ENCODE measurements around the gene SORCS3. TPM values are rescaled to one million over a fixed set of nuclear protein-coding genes. Genes with fewer than 3 reads are reported as not detected.

Gene SORCS3
- total RNA-seq, 2 donors from 2014 or later, result 4.3 TPM; not detected in 1

DNA sequence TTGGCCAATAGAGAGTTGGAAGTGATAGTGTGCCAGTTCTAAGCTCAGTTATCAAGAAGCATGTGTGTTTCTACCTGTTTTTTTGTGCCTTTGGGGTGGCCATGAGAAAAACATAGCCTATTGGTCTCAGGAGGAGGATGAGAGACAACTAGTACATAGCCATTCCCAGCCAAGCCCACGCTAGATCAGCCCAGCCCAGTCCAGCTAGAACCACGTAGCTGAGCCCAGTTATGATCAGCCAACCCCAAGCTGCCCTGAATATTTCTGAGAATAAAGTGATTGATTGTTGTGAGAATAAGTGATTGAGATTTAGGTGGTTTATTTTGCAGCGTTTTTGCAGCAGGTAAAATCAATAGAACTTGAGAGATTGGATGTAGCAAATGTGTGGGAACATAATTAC is 15.9 kb downstream of the SORCS3 start:
- Histone ChIP-seq H3K9me3 (no peaks in the 10 kb centered on the region), H3K27me3 (replicated peaks; ENCODE audit: insufficient read depth) (no peaks in the 10 kb centered on the region), H3K4me3 (no peak overlapping the region), H3K36me3 (no peaks in the 10 kb centered on the region), H3K27ac (no peak overlapping the region), H3K4me1 (replicated peaks) (no peaks in the 10 kb centered on the region)
- intact Hi-C loops (cut with DNase I), result no loop called here
- TF ChIP-seq POLR2AphosphoS5 (IDR thresholded peaks at IDR 0.05), result no peak
- no peak for DNase-seq (ENCODE audit: low spot score)
- 80% methylated on average over 3 of the region's 3 CpGs for WGBS

DNA sequence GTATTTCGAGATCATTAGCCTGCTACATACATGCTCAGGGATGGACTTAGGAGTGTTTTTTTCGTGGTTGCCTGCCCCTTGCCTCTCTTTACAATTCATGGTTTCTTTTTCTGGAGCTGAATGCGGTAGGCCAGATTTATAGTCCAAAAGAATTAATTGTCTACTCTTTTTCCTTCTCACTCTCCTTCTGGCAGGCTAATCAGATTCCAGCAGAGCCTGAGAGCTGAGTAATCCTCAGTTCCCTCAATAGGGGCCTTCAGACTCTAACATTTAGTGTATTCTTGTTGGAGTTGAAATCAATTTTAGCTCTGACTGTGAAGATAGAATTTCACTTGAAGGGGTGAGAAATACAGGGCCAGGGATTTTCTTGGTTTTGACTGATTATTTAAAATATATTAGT is 16.4 kb downstream of the SORCS3 start:
- H3K4me1 ChIP-seq (replicated peaks), result no peaks in the 10 kb centered on the region
- no peaks in the 10 kb centered on the region for H3K9me3 ChIP-seq
- no peak overlapping the region for H3K4me3 ChIP-seq
- TF ChIP-seq POLR2A (IDR thresholded peaks at IDR 0.05) (no peak), POLR2AphosphoS5 (IDR thresholded peaks at IDR 0.05) (no peak)
- TF ChIP-seq, protein P1, sequence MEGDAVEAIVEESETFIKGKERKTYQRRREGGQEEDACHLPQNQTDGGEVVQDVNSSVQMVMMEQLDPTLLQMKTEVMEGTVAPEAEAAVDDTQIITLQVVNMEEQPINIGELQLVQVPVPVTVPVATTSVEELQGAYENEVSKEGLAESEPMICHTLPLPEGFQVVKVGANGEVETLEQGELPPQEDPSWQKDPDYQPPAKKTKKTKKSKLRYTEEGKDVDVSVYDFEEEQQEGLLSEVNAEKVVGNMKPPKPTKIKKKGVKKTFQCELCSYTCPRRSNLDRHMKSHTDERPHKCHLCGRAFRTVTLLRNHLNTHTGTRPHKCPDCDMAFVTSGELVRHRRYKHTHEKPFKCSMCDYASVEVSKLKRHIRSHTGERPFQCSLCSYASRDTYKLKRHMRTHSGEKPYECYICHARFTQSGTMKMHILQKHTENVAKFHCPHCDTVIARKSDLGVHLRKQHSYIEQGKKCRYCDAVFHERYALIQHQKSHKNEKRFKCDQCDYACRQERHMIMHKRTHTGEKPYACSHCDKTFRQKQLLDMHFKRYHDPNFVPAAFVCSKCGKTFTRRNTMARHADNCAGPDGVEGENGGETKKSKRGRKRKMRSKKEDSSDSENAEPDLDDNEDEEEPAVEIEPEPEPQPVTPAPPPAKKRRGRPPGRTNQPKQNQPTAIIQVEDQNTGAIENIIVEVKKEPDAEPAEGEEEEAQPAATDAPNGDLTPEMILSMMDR (IDR thresholded peaks at IDR 0.05), result no peak
- no peaks in the 10 kb centered on the region for H3K36me3 ChIP-seq
- H3K27ac ChIP-seq, result no peak overlapping the region
- WGBS, result 39% methylated on average over 3 of the region's 3 CpGs
- H3K27me3 ChIP-seq (replicated peaks; ENCODE audit: insufficient read depth), result no peaks in the 10 kb centered on the region
- intact Hi-C loops (cut with DNase I), result no loop called here
- DNase-seq (ENCODE audit: low spot score), result no peak

DNA sequence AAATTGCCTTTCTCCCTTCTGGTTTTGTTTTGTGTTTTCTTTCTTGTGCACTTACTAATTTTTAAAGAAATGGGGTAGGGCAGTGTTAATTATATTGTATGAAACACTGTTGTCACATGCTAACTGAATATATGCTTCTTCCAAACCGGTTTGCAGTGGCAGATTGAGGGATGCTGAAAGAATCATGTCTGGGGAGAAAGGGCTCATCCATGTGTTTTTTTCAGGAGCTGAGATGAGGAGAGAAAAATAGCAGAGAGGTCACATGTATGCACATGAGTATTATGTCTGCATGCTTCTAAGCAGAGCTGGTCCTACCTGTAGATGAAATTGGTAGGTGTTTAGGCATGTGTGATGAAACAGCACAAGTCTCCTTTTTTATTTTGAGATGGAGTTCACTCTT is 17.0 kb downstream of the SORCS3 start:
- no peak for DNase-seq (ENCODE audit: low spot score)
- intact Hi-C loops (cut with DNase I), result no loop called here
- Histone ChIP-seq H3K4me1 (replicated peaks) (no peaks in the 10 kb centered on the region), H3K27me3 (replicated peaks; ENCODE audit: insufficient read depth) (no peaks in the 10 kb centered on the region), H3K36me3 (no peaks in the 10 kb centered on the region), H3K27ac (no peak overlapping the region), H3K4me3 (no peak overlapping the region), H3K9me3 (no peaks in the 10 kb centered on the region)
- WGBS, result 65% methylated on average over 1 of the region's 1 CpG
- TF ChIP-seq, protein P1 (IDR thresholded peaks at IDR 0.05), result no peak
- TF ChIP-seq POLR2A (IDR thresholded peaks at IDR 0.05) (no peak), POLR2AphosphoS5 (IDR thresholded peaks at IDR 0.05) (no peak)

DNA sequence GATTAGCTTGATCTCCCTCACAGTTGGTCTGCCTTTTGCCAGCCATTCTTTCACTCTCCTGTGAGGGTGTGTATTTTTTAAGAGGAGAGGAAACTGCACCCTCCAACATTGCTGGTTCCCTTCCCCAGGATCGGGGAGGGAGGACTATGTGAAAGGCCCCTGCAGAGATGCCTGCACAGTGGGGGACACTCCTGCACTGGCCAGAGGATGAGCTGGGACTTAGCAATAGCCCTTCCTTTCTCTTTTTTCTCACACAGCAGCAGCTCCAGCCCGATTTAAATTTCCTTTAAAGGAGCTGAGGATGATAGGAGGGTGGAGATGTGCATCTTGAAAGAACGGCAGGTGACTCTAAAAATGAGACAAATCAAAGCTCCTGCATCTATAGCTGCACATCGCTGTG is 18.7 kb downstream of the SORCS3 start:
- Histone ChIP-seq H3K4me1 (replicated peaks) (no peaks in the 10 kb centered on the region), H3K27me3 (replicated peaks; ENCODE audit: insufficient read depth) (no peaks in the 10 kb centered on the region), H3K36me3 (no peaks in the 10 kb centered on the region), H3K9me3 (no peaks in the 10 kb centered on the region), H3K27ac (no peak overlapping the region), H3K4me3 (no peak overlapping the region)
- 58% methylated on average over 4 of the region's 4 CpGs for WGBS
- intact Hi-C loops (cut with DNase I), result no loop called here
- TF ChIP-seq POLR2AphosphoS5 (IDR thresholded peaks at IDR 0.05) (no peak), POLR2A (IDR thresholded peaks at IDR 0.05) (no peak)
- TF ChIP-seq, protein P1 (IDR thresholded peaks at IDR 0.05), result no peak
- no peak for DNase-seq (ENCODE audit: low spot score)

DNA sequence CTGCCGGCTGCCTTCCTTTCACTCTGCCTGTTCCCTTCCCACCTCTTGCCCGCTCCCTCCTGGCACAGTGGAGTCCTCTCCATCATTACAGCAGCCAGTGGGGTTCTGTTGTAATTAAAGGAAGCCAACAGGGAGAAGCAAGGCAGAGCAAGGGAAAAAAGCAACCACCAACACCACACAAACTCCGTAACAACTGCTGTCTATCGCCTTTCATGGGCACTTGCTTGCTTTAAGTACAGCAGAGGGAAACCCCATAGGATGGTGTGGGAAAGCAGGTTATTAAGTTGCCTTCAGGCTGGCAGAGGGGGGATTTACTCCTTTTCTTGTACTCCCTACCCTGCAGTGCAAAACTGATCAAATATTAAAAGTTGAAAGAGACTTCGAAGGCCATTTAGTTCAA is 22.0 kb downstream of the SORCS3 start:
- no peaks in the 10 kb centered on the region for H3K36me3 ChIP-seq
- WGBS, result 85% methylated on average over 5 of the region's 5 CpGs
- TF ChIP-seq POLR2A (IDR thresholded peaks at IDR 0.05), result no peak
- TF ChIP-seq, protein P1 (IDR thresholded peaks at IDR 0.05), result no peak
- no peak for TF ChIP-seq POLR2AphosphoS5 (IDR thresholded peaks at IDR 0.05)
- H3K9me3 ChIP-seq, result no peaks in the 10 kb centered on the region
- no peak for DNase-seq (ENCODE audit: low spot score)
- intact Hi-C loops (cut with DNase I), result no loop called here
- no peak overlapping the region for H3K27ac ChIP-seq
- no peak overlapping the region for H3K4me3 ChIP-seq
- H3K4me1 ChIP-seq (replicated peaks), result no peaks in the 10 kb centered on the region
- no peaks in the 10 kb centered on the region for H3K27me3 ChIP-seq (replicated peaks; ENCODE audit: insufficient read depth)
